Inferior parietal cortex (tissue), 1 donor: Measurements from ENCODE around the gene ZCWPW1.

Source experiments
- DNase-seq: peaks from one replicate; pipeline ENCODE4 v3.0.0-alpha.2; 2016; ENCODE audit errors: extremely low spot score

Gene ZCWPW1

DNA sequence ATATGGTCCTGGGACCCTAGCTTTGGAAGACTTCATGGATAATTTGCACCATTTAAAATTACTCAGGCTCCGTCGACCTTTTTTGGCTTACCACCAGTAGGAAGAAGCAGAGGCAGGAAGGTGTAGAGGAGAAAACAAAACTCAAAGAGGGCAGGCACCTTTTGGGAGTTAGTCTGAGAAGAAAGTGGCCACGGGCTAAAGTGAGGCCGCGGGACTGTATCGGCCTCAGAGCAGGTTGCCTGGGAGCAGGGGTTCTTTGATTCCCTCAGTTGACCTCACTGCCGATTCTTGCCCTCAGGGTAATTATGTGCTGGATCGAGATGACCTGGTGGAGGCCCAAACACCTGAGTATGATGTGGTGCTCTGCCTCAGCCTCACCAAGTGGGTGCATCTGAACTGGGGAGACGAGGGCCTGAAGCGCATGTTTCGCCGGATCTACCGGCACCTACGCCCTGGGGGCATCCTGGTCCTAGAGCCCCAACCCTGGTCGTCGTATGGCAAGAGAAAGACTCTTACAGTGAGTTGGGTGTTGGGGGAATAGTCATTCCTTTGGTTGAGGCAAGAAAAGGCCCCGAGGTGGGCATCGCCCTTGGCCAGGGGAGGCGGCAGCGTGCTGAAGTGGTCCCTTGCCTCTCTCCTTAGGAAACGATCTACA lies 4.2 kb upstream of the ZCWPW1 start:
- no peak for DNase-seq

DNA sequence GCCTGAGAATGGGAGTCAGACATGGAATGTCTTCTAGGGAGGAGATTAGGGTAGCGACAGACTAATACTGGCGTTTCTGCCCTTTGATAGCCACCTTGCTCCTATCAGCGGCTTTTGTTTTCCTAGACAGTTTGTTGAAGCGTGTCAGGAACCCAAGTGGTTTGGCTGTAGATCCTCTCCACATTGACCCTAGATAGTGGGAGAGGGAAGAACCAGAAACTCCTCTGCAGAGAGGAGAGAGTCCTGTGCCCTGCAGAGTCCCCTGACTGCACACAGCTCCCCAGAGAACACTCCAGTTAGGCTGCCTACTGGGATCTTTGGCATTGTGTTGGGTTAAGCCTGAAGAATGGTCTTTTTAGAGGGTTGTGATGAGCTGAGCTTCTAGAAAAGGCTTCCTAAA lies 3.5 kb upstream of the ZCWPW1 start:
- no peak for DNase-seq

DNA sequence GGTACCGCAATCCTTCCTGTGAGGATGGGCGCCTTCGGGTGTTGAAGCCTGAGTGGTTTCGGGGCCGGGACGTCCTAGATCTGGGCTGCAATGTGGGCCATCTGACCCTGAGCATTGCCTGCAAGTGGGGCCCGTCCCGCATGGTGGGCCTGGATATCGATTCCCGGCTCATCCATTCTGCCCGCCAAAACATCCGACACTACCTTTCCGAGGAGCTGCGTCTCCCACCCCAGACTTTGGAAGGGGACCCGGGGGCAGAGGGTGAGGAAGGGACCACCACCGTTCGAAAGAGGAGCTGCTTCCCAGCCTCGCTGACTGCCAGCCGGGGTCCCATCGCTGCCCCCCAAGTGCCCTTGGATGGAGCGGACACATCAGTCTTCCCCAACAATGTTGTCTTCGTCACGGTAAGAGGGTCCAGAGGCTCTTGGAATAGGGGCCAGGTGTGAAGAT lies 2.8 kb upstream of the ZCWPW1 start:
- no peak for DNase-seq

DNA sequence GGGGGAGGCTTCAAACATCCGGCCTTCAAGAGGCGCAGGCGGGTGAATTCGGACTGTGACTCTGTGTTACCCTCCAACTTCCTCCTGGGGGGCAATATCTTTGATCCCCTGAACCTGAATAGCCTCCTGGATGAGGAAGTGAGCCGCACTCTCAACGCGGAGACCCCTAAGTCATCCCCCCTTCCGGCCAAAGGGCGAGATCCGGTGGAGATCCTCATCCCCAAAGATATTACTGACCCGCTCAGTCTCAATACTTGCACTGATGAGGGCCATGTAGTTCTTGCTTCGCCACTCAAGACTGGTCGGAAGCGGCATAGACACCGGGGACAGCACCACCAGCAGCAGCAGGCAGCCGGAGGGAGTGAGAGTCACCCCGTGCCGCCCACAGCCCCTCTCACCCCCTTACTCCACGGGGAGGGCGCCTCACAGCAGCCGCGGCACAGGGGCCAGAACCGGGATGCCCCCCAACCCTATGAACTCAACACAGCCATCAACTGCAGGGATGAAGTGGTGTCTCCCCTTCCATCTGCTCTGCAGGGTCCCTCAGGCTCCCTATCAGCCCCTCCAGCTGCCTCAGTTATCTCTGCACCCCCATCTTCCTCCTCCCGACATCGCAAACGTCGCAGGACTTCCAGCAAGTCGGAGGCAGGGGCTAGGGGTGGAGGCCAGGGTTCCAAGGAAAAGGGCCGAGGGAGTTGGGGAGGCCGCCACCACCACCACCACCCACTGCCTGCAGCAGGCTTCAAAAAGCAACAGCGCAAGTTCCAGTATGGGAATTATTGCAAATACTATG lies 2.2 kb upstream of the ZCWPW1 start:
- no peak for DNase-seq

DNA sequence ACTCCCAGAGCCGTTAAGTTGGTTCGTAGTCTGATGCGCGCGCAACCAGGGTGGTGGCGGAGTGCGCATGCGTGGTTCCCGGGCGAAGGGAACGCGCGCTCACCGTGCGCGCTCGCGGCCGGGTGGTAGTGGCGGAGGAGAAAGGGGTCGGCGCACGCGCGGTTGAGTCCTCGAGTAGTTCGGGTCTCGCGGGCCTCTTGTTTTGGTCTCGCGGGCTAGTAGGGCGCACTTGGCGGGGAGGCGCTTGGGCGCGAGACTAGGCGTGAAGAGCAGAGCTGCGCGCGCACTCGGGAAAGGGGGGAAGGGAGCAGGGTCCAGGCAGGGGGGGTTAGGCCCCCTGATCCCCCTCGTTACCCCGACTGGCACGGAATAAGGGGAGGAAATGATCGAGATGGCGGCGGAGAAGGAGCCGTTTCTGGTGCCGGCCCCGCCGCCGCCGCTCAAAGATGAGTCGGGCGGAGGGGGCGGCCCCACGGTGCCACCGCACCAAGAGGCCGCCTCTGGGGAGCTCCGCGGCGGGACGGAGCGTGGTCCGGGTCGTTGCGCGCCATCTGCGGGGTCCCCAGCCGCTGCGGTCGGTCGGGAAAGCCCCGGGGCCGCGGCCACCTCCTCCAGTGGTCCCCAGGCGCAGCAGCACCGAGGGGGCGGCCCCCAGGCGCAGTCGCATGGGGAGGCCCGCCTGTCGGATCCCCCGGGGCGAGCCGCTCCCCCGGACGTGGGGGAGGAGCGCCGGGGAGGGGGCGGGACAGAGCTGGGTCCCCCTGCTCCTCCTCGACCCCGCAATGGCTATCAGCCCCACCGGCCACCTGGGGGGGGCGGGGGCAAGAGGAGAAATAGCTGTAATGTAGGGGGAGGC lies 1.4 kb upstream of the ZCWPW1 start, which contains the start of gene MEPCE:
Gene MEPCE, plus strand, starts transcription at position 195 of the 856 bp plus-strand sequence. Its CDS starts 188 bp downstream, at position 383.
- DNase-seq, result peak; percentile 94

DNA sequence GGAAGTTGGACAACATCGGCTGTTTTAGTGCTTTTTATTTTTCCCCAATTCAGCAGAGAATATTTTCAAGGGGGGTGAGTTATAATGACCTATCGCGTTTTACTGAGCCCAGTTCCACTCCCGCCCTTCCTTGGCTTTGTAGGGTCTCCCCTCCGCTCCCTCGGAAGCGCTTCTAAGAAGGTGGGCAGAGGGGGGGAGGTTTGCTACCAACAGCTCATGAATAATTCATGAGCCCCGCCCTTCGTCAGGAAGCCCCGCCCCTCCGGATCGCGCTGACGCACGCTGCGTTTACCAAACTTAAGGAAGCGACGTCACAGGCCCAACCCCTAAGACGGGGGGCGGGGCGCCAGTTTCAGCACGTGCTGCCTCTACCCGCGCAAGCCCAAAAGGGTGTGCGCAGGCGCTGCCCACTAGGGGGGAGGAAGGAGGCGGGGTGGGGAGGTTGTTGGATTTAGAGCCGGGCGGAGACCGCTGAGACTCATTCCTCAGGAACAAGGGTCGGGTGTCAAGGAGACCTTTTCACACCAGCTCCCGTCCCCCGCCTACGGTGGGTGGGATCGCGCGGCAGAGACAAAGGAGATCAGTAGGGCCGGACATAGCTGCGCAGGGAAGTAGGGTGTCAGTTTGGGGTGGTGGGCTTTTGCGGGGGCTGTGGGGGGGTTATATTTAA lies 599 bp upstream of the ZCWPW1 start:
- DNase-seq, result peak; percentile 99

DNA sequence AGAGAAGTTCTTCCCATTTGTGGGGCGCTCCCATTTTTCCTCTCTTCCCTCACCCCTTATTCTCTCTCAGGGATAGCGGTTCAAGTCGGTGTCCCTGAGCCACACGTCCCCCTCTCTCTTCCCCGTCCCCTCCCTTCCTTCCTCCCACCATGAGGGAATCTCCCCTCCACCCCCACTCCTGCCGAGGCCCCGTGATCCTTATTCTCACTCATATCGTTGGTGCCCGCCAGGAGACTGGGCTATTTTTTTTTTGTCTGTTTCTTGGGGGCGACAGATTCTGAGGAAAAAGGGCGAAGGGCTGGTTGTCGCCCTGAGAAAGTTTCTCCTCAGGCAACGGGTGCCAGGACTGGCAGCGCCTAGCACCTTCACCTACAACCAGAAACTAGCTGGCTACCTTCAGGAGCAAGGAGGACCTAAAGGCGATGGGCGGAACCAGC lies 723 bp downstream of the ZCWPW1 start:
- DNase-seq, result no peak

DNA sequence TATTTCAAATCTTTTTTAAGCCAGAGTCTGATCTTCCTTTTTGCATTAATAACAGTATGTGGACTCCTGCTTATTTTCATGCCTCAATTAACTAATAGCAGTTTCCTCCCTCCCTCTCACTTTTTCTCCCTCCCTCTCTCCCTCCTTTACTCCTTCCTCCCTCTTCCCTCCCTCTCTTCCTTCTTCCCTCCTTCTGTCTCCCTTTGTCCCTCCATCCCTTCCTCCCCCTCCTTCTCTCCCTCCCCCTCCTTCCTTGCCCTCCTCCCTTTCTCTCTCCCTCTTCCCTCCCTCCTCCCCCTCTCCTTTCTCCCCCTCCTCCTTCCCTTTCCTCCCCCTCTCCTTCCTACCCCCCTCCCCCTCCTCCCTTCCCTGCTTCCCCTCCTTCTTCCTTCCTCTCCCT lies 2.0 kb downstream of the ZCWPW1 start:
- no peak for DNase-seq

DNA sequence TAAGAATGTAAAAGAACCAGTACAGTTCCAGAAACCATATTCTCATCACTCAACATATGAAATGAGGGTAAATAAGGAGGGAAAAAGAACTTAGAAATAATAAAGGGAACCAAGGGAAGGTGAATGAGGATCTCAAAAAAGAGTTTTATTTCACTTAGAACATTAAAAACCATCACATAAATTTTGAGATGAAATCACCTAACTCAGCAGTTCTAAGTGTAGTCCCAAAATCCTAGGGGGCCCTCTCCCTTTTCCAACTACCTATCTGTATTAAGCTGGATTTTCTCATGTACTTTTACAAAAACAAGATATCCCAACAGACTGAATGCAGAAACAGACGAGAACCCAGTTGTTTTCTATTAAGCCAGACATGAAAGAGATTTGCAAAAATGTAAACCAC lies 3.2 kb downstream of the ZCWPW1 start:
- no peak for DNase-seq

DNA sequence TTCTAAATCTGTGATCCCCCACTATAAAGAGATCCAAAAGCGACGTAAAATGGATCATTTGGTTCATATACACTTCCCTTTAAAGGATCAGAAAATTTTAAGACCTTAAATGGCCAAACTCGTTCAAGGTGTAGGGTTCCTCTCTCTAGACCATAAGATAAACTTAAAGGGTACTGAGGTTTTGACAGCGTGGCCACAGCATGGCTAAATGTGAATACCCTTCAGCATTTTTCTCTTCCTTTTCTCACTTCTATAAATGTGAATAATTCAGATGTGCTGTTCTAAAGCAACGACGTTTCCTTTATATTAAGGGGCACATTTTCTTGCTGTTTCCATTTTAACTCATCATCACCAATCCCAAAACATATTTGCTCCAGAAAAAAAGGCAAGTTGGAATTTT lies 5.2 kb downstream of the ZCWPW1 start:
- DNase-seq, result no peak

DNA sequence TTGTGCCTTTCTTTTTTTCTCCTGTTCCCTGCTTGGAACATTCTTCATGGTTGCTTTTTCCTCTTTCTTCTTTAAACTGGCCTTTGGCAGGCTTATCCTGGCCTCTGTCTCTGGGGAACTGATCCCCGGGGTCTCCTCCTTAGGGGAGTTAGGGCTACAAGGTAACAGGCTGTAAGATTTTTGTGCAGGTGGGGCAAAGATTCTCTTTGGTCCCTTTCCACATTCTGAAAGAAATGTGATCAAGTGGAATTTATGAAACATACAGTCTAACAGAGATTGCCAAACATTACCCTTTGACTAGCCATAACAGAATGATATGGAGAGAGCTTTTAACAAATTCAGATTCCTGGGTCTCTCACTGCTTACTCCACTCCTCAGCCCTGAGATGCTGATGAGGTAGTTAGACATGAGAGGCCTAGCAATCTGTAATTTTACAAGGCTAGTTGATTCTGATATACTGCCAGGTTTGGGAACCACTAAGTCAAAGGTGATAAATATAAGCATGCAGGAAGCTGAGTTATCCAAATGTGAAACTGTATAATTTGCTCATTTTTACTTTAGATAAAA lies 8.8 kb downstream of the ZCWPW1 start:
- no peak for DNase-seq

DNA sequence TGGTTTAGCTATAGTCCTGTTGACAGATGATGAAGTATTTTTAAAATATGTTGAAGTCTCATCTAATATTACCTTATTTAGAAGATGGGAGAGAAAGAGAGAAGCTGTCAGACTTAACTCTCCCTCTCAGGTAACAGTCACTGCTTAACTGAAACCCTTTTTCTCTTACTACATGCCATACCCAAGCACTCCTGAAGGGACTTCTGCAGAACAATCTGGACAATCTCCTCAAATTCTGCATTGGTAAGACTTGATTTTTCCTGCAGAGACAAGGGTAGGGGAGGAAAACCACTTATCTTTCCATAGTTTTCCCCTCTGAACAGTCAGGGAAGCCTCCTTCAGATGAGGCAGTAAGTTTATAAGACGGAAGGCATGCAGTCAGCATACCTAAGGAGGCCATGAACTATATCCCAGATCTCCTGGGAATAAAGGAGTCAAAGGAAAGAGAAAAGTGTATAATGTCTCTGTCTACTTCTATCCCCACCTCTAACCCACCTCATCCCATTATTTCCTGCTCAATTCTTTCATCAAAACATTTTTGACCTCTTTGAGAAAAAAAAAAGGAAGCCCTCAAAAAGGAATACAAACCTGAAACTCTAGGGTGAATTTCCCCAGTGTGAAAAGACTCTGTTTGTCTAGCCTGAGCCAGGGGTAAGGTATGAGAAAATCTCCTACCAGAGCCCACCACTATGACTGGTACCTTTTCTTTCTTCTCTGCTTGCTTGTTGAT lies 9.4 kb downstream of the ZCWPW1 start:
- DNase-seq, result no peak

DNA sequence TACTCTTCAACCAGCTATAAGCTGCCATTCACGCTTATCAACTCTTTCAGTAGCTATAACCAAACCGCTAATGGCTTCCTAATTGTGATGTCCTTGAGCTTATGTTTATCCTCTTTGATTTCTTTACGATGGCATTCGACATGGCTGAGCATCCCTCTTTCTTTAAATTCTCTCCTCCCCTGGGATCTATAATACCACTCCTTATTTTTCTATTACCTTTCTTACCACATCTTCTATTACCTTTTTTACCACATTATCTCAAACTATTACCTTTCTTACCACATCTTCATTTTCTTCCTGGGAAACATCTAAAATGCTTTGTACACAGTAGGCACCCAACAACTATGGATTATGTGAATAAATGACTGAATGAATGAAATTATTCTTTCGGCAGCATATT lies 13.1 kb downstream of the ZCWPW1 start:
- DNase-seq, result no peak

DNA sequence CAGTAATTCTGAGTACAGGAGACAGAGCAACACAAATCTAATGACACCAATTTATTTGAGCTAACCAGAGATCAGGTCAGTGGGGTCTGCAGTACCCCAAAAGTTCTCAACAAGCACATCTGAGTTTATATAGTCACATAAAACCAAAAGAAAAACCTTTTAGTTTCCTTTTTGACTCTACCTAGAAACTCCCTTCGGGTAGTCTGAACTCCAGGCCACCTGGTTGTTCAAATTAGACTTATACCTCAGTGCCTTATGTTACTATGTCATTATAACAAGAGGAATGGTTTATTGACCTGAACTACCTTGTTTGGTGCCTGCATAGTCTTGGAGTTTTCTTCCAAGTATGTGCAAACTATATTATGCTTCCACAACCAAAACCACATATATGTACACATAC lies 14.6 kb downstream of the ZCWPW1 start:
- DNase-seq, result no peak

DNA sequence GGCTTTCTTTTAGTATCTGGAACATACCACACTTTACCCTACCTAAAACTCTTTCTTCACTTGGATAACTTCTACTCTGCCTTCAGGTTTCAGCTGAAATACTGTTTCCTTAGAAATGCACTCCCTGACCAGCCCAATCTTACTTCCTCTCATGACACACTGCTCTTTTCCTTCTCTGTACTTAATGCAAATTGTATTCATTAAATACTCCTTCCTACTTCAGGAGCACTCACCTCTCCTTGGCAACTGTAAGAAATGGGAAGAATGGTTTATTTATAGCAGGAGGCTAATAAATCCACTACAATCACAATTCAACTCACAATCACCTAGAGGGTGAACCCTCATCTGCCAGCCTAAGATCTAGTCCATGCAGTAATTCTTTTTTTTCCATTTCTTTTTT lies 15.2 kb downstream of the ZCWPW1 start:
- no peak for DNase-seq

DNA sequence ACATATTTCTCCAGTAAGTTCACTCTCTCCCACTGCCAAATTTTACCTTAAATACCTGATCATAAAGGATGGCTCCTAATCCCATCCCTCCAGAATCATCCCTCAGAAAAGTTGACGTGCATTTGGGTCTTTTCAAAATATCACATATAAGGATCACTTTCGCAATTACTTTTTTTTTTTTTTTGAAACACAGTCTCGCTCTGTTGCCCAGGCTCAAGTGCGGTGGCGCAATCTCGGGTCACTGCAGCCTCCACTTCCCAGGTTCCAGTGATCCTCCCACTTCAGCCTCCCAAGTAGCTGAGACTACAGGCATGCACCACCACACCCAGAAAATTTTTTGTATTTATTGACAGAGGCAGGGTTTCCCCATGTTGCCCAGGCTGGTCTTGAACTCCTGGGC lies 17.4 kb downstream of the ZCWPW1 start:
- DNase-seq, result no peak

DNA sequence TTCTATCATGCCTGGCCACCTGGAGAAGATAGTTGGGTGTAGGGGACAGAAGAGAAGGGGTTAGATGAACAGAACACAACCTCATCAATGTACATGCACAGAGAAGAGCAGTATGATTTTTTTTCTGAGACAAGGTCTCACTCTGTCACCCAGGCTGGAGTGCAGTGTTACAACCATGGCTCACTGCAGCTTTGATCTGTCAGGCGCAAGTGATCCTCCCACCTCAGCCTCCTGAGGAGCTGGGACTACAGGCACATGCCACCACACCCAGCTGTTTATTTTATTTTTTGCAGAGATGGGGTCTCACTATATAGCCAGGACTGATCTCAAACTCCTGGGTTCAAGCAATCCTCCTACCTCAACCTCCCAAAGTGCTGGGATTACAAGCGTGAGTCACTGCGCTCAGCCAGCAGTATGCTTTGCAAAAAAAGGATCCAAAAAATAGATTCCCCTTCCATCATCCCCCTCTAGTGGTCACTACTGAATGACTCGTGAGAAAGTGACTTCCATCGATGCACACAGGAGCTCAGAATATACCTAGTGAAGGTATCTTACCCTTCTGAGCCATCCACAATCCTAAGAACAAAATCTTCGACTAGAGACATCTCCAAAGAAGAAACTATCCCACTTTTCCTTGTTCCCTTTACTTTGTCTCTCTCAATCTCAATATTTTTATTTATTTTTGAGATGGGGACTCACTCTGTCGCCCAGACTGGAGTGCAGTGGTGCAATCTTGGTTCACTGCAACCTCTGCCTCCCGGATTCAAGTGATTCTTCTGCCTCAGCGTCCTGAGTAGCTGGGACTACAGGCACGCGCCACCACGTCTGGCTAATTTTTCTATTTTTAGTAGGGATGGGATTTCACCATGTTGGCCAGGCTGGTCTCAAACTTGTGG lies 21.0 kb downstream of the ZCWPW1 start:
- peak; percentile 68 for DNase-seq

DNA sequence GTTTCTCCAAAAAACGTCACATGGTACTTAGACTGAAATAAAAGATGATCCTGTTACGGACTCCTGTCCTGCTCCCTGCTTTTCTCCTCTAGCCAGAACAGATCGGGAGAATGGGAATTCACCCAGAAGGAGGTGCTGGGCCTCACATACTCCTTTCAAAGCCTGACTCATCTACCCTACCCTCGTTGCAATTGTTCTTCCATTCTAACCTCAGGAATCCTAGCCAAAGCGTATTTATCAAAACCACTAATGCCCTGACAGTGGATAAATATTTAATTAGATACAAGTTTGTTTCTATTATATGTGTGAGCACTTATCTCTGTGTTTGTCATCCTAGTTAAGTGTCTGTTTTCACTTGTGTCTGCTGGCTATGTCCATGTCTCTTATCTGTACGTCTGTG lies 21.7 kb downstream of the ZCWPW1 start:
- DNase-seq, result no peak

DNA sequence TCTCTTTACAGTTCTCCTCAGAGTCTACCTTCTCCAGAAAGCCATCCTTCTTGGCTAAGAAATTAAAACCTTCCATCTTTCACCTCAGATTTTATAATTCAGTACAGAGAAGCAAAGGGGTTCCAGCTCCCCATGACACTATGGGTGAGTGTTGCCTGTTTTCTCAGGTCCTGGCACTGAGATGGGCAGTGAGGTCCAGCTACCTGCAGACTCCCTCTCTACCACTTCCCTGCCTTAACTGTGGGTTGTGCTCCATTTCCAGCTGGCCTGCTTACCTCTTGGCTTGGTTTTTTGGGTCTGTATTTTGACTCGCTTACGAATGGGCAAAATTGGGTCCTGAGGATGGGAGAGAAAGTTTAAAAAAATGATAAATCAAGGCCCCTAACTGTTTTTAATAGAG lies 26.3 kb downstream of the ZCWPW1 start:
- DNase-seq, result no peak

DNA sequence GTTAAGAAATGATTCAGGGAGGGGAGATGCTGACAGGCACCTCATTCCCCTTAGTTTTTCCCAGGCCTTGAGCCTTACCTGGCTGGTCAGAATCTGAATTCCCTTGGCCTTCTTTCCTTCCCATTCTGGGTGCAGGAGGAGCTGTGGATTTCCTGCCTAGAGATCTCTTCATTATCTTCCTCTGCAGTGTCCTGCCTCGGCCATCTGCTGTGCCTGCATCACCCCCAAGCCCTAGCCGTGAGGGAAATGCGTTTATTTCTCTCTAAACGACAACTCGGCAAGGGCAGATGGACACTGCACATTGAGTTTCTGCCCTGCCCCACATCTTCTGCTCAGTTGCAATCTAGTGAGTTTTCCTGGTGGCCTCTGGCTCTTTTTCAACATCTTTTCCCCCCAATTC lies 26.7 kb downstream of the ZCWPW1 start:
- no peak for DNase-seq
